ENCODE results near the gene CEMIP. TPM values are rescaled to one million over a fixed set of nuclear protein-coding genes. Genes with fewer than 3 reads are reported as not detected.

The CEMIP gene
- total RNA-seq, 1 donor = 687 TPM

GRCh38 chr15:80999623-81000036, 220.5 kb downstream of the CEMIP start:
- H3K79me2 ChIP-seq (ENCODE audit: insufficient read depth, low read length) = peaks cover 29% of the 10 kb centered on the region
- H4K20me1 ChIP-seq (ENCODE audit: insufficient read depth, low read length) = peaks cover 12% of the 10 kb centered on the region
- peak overlapping the region; percentile 84 for H3K4me2 ChIP-seq (ENCODE audit: insufficient read depth, low read length)
- H3K4me3 ChIP-seq (ENCODE audit: insufficient read depth, low read length) = peak overlapping the region; percentile 92
- DNase-seq (ENCODE audit: insufficient read length, low spot score, missing footprints) = no peak
- no peak overlapping the region for H3K27ac ChIP-seq (ENCODE audit: low read depth, low read length)
- H2AFZ ChIP-seq (ENCODE audit: low read length) = no peak overlapping the region
- TF ChIP-seq CTCF (IDR thresholded peaks at IDR 0.05; ENCODE audit: extremely low read depth, low read depth, low read length) = no peak
- no peaks in the 10 kb centered on the region for H3K27me3 ChIP-seq (ENCODE audit: insufficient read depth, low read length)
- no peaks in the 10 kb centered on the region for H3K9me3 ChIP-seq (ENCODE audit: low read depth, low read length)
- H3K36me3 ChIP-seq (ENCODE audit: insufficient read depth, low read length) = peaks cover 6% of the 10 kb centered on the region
- H3K4me1 ChIP-seq (ENCODE audit: insufficient read depth, low read length) = peaks cover 14% of the 10 kb centered on the region

- Histone ChIP-seq H3K9me3 (ENCODE audit: low read depth, low read length) (no peaks in the 10 kb centered on the region), H4K20me1 (ENCODE audit: insufficient read depth, low read length) (peaks cover 12% of the 10 kb centered on the region), H3K4me2 (ENCODE audit: insufficient read depth, low read length) (peak overlapping the region; percentile 84), H3K4me1 (ENCODE audit: insufficient read depth, low read length) (peaks cover 14% of the 10 kb centered on the region), H3K27ac (ENCODE audit: low read depth, low read length) (peak overlapping the region; percentile 72), H3K79me2 (ENCODE audit: insufficient read depth, low read length) (peaks cover 35% of the 10 kb centered on the region), H3K4me3 (ENCODE audit: insufficient read depth, low read length) (peak overlapping the region; percentile 92), H3K27me3 (ENCODE audit: insufficient read depth, low read length) (no peaks in the 10 kb centered on the region), H3K36me3 (ENCODE audit: insufficient read depth, low read length) (peaks cover 6% of the 10 kb centered on the region), H2AFZ (ENCODE audit: low read length) (peak overlapping the region; percentile 90)
- TF ChIP-seq CTCF (IDR thresholded peaks at IDR 0.05; ENCODE audit: extremely low read depth, low read depth, low read length) = no peak
- peak; percentile 88 for DNase-seq (ENCODE audit: insufficient read length, low spot score, missing footprints)
These were observed 221.0 kb downstream of the CEMIP start for GRCh38 chr15:81000144-81000623.

- Histone ChIP-seq H3K36me3 (ENCODE audit: insufficient read depth, low read length) (peaks cover 6% of the 10 kb centered on the region), H3K4me2 (ENCODE audit: insufficient read depth, low read length) (peak within 1 kb of the TSS; percentile 84), H3K4me3 (ENCODE audit: insufficient read depth, low read length) (peak within 1 kb of the TSS; percentile 92), H3K27ac (ENCODE audit: low read depth, low read length) (peak within 1 kb of the TSS; percentile 72), H3K79me2 (ENCODE audit: insufficient read depth, low read length) (peaks cover 40% of the 10 kb centered on the region), H3K4me1 (ENCODE audit: insufficient read depth, low read length) (peaks cover 14% of the 10 kb centered on the region), H4K20me1 (ENCODE audit: insufficient read depth, low read length) (peaks cover 12% of the 10 kb centered on the region), H2AFZ (ENCODE audit: low read length) (peak within 1 kb of the TSS; percentile 90), H3K27me3 (ENCODE audit: insufficient read depth, low read length) (no peaks in the 10 kb centered on the region), H3K9me3 (ENCODE audit: low read depth, low read length) (no peaks in the 10 kb centered on the region)
- no peak for TF ChIP-seq CTCF (IDR thresholded peaks at IDR 0.05; ENCODE audit: extremely low read depth, low read depth, low read length)
- DNase-seq (ENCODE audit: insufficient read length, low spot score, missing footprints) = peak; percentile 98
These were observed 221.5 kb downstream of the CEMIP start, which contains the start of gene TLNRD1 for GRCh38 chr15:81000624-81001151. Gene TLNRD1, plus strand, starts transcription at chr15:81000923. Its CDS starts 1,349 bp downstream, at chr15:81002272.

Small RNA genes within 50 kb of the gene (small RNA-seq; reads per million reads assigned to genes)
- gene MIR4514 (not detected), gene MIR549A (11.6 reads per million, percentile 92 among the genes with 10 or more reads in this experiment)

Other genes starting within 250 kb of the CEMIP start
- 11.5 and 11.6 TPM in 2 replicates for gene ABHD17C, start 84.1 kb upstream of the CEMIP start, total RNA-seq
- 16.6 and 18.6 TPM in 2 replicates for gene MESD, start 210.4 kb downstream of the CEMIP start, total RNA-seq
- gene TLNRD1, start 221.6 kb downstream of the CEMIP start, total RNA-seq = 7.1 and 7.6 TPM in 2 replicates